Measurements from ENCODE around the gene MOB2.
A peak's percentile ranks its signal among the peaks of the same experiment; 100 is the strongest.

MOB2 gene

GRCh38 chr11:1484695-1485503 is 1.7 kb downstream of the MOB2 start:
- no peak for DNase-seq

- no peak for DNase-seq
Observed at GRCh38 chr11:1484061-1484671, 2.4 kb downstream of the MOB2 start.

- no peak for DNase-seq
Observed at GRCh38 chr11:1483445-1483961, 3.1 kb downstream of the MOB2 start.

DNA sequence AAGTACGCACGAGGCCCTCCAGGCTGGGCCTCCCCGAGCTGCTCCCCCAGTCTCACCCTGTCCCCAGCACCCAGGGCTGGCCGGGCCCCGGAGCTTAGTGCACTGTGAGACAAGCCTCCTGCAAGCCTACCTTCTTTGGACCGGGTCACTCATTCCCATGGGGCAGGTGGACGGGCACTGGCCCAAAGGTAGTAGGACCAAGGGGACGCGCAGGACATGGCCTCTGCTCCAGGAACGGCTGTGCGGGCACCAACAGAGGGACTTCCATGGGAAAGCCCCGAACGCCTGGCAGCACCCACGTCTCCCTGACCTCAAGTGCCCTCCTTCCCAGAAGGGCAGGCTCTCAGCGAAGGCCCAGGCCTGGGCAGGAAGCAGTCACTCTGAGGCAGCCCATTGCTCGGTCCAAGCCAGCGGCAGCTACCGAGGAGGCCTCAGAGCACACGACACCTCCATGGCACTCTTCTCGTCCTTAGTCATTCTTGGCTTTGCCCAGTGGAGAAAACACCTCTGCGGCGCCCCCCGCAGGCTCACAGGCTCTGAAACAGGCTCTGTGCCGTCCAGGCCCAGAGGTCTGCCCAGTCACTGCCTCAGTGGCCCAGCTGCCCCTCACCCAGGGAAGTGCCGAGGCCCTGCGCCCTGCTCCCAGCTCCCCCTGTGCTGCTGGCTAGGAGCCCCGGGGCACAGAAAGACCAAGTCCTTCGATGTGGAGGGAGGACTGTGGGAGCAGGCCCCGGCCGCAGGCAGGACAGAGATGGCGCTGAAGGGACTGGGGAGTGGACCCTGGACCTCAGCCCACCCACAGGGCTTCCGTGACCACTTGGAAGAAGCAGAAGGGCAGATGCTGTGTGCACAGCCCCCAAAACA is 3.8 kb downstream of the MOB2 start:
- DNase-seq: no peak

DNA sequence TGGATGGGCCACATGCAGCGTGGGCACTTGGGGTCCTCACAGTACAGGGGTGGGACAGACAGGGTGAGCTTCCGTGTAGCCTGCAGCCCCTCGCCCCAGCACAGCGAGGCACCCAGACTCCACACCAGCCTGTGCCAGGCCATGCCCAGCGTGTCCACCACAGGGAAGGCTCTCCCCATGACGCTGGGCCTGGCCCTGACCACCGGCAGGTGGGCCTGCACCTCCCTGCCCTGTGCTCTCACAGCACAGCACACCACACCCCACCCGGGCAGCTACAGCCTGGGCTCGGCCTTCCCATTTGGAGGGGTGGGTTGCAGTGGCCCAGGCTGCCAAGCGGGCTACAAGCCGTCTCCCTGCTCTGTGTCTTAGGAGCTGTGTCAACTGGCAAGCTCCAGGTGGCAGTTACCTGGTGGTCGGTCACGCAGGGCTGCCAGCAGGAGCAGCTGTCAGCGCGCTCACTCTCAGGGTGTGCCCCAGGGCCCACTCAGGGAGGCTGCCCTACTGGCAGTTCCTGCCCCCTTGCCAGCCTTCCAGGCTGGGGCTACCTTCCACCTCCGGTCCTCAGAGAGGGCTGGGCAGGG is 4.6 kb downstream of the MOB2 start:
- no peak for DNase-seq

- no peak for DNase-seq
Observed at GRCh38 chr11:1481483-1481825, 5.1 kb downstream of the MOB2 start.

DNA sequence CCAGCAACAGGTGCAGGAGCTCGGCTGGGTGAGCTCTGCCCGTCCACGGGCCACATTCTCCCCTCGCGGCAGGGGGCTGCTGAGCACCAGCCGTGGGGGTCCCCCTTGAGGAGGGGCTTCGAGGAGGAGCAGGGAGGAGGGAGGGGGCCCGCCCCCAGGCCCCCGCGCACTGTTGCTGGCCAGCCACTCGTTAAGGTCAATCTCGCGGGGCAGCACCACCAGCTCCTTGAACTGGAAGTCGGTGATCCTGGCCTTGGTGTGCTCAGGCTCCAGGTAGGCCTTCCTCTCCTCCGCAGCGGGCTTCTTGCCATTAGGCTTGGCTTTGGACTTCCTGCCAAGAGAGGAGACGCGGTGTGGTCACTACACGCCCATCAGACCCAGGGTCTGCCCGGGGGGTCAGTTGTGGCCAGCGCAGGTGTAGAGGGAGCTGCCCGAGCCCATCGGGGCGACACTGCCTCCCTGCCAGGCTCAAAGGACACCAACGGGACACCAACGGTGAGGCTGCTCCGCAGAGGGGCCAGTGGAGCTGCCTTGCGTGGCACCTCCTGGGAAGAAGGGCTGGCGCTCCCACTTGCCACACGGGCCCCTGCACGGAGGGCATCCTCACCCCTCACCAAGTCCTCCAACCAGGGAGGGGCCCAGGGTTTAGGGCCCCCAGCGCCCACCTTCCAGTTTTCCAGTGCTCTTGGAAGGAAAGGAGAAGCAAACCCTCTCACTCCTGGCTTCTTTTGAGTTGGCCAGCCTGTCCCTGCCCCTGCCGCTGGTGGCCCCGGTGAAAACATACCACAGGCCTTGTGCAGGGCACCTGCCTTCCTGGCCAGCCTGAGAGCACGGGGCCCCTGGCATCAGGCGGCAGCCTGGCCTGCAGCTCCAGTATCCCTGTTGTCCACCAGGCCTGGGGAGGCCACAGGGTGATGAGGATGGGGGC is 5.8 kb downstream of the MOB2 start:
- no peak for DNase-seq

DNA sequence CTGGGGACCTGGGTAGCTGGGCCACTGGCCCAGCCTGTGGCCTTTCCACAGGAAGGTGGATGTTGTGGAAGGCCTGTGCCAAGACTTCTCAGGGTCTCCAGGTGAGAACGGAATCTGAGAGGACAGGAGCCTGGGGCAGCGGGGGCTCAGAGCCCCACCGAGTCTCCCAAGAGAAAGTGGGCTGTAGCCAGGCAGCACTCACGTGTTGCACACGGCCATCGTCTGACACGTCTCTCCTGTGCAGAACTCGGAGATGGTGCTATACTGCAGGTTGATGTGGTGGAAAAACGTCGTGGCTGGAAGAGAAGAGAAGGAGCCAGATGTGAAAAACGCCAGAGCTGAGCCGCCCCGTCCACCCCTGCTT is 6.4 kb downstream of the MOB2 start:
- no peak for DNase-seq

DNA sequence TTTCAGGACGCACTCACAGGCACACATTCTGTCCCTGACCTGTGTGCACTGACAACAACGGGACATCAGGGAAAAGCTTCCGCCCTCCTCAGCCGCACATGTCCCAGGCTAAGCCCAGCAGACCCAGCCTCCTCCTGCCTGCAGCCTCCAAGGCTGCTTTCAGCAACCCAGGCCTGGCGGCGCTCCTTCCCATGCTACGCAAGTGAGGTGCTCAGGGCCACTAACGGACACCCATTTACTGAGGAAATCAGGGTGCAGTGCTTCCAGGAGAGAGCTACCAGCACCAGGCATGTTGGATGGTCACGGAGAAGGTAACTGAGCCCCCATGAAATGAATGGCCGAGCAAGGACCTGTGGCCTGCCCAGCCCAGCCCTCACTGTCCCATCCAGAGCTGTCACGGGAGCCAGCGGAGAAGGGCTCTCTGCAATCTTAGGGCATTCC is 6.9 kb downstream of the MOB2 start:
- DNase-seq: no peak

GRCh38 chr11:1479006-1479677 is 7.4 kb downstream of the MOB2 start:
- DNase-seq: no peak

GRCh38 chr11:1478544-1478943 is 8.0 kb downstream of the MOB2 start:
- DNase-seq: peak; percentile 45 to 78 (median 70)

DNA sequence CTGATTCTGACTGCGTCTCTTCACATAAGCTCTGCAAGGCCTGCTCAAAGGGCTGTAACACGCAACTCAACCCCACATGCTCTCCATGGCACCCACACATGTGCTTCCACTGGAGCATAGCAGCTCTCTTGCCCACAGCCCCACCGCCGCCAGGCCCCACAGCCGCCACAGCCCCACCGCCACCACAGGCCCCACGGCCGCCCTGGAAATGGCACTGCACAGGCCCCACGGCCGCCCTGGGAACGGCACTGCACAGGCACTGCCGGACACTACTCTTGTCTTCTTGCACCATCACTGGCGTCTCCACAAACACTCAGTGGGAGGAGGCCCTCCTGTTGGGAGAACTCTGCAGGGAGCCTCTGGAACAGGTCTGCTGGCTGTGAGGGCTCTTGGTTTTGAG is 8.6 kb downstream of the MOB2 start:
- DNase-seq: no peak

- no peak for DNase-seq
Observed at GRCh38 chr11:1476940-1477736, 9.4 kb downstream of the MOB2 start.

GRCh38 chr11:1475841-1476240 is 10.7 kb downstream of the MOB2 start:
- DNase-seq: no peak

DNA sequence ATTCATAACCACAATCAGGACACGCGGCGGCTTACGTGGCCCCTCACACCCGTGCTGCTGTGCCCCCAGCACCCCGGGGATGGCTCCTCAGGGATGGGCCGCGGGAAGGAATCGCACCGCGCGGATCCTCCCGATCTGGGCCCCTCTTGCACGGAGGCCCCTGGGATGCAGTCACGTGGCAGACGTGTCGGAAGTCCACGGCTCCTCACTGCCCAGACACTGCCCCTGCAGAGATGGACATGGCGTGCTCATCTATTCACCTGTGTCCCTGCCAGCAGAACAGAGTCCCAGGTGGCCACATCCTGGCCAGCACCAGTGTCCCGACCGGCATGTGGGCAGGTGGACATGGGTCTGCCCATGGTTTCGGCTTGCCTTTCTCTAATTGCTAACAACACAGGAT is 12.8 kb downstream of the MOB2 start:
- no peak for DNase-seq

DNA sequence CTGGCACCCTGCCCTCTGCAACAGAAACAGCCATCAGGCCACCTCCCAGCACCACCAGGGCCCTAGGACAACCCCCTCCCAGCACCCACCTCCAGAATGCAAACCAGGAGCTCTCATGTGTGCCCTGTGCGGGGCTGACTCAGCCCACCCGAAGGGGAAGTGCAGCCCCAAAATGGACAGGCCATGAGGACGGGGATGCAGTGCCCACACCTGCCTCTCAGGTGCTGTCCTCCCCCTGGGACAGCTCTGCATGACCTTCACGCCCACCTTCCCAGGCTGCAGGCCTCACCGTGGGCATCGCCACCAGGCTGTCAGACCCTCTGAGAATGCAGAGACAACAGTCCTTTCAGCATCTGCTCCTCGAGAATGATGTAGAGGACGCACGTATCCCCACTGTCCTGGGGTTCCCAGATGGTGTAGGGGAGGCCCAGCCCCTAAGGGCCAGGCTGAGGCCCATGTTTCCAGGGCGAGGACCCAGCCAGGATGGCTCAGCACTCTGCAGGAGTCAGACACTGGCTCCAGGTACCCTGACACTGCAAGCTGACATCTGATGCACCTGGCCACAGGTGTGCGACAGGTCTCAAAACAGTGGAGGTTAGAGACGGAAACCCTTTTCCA is 13.5 kb downstream of the MOB2 start:
- DNase-seq: no peak

- DNase-seq: no peak
Observed at GRCh38 chr11:1472180-1473005, 14.2 kb downstream of the MOB2 start.

DNA sequence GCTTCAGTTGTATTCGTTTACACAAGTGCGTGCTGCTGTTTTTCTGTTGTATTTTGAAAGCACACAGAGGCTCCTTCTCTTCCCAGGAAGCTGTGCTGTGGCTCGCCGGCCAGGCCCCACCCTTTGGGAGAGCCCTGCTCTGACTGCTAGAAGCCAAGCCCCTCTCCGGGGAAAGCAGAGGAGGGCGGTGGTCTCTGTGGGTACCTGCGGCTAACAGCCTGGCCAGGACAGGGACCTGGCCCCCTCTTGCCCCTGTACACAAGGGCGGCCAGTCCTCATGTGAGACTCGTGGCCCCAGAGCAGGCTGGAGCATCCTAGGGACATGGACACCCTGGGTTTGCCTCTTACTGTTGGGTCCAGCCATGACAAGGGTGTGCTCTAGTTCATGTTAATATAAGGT is 14.8 kb downstream of the MOB2 start:
- DNase-seq: no peak

Measured in suppressor macrophage (primary cell).